Activated CD8-positive, alpha-beta memory T cell treated with anti-CD3 and anti-CD28 coated beads, Interleukin-2, amount 50 U/mL, for 1 hour (primary cell): ENCODE data around the gene GPR34.

Source experiments
- DNase-seq: peaks from one replicate; pipeline ENCODE4 v3.0.0-alpha.2; 2020; ENCODE audit errors: extremely low read depth

Gene GPR34

DNA sequence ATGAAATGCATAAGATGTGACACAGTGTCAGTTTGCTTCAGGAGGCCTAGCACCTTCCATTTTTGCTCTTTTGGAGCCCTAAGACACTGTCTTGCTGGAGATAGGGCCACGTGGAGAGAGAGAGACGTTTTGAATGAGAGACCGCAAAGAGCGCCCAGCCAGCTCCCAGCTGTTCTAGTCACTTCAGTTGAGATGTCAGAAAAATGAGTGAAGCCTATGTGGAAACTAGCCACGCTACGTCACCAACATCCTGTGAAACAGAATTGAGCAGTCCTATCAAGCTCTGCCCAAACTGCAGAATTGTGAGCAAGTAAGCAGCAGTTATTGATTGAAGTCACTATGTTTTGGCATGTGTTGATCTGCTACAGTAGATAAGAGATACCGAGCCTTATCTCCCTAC, 48.3 kb downstream of the GPR34 start:
- DNase-seq, result peak; percentile 3

- DNase-seq, result no peak
Observed at GRCh38 chrX:41739871-41740270, 51.1 kb downstream of the GPR34 start.
